ENCODE results near the gene PABPC1L.

The PABPC1L gene

GRCh38 chr20:44952731-44953130, 42.9 kb downstream of the PABPC1L start:
- no peaks in the 10 kb centered on the region for H3K9me3 Mint-ChIP-seq
- H3K27me3 Mint-ChIP-seq (ENCODE audit: low read depth, poor library complexity): no peaks in the 10 kb centered on the region
- H3K4me3 Mint-ChIP-seq: no peak overlapping the region
- H3K4me1 Mint-ChIP-seq: peaks cover 22% of the 10 kb centered on the region
- no peak for DNase-seq
- peak overlapping the region; percentile 79 for H3K27ac Mint-ChIP-seq
- no peak for TF ChIP-seq CTCF (IDR thresholded peaks at IDR 0.05)
- H3K36me3 Mint-ChIP-seq (ENCODE audit: low read depth): peaks cover 82% of the 10 kb centered on the region

GRCh38 chr20:44954211-44954610, 44.4 kb downstream of the PABPC1L start:
- Mint-ChIP-seq H3K4me1 (peaks cover 37% of the 10 kb centered on the region), H3K27me3 (ENCODE audit: low read depth, poor library complexity) (no peaks in the 10 kb centered on the region), H3K36me3 (ENCODE audit: low read depth) (peaks cover 77% of the 10 kb centered on the region), H3K4me3 (no peak overlapping the region), H3K9me3 (no peaks in the 10 kb centered on the region), H3K27ac (no peak overlapping the region)
- TF ChIP-seq CTCF (IDR thresholded peaks at IDR 0.05): no peak
- no peak for DNase-seq

DNA sequence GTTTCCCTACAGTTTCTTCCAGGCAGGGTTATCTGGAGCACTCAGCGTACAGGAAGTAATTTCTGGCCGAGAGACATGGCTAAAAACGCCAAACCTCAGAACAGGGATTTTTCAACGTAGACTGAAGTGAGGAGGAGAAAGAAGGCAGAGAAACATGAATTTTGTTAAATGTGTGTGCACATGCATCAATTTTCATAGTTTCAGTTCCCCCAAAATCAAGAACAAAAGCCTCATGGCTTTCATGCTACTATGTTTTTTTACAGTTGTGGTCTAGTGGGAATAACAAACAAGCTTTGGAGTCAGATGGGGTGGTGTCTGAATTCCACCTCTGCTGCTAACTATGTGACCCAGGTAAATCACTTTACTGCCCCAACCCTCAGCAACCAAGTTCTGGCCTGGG, 45.4 kb downstream of the PABPC1L start:
- H3K4me1 Mint-ChIP-seq: peaks cover 43% of the 10 kb centered on the region
- DNase-seq: no peak
- H3K4me3 Mint-ChIP-seq: no peak overlapping the region
- peaks cover 70% of the 10 kb centered on the region for H3K36me3 Mint-ChIP-seq (ENCODE audit: low read depth)
- peak overlapping the region; percentile 26 for H3K27ac Mint-ChIP-seq
- H3K9me3 Mint-ChIP-seq: no peaks in the 10 kb centered on the region
- TF ChIP-seq CTCF (IDR thresholded peaks at IDR 0.05): no peak
- H3K27me3 Mint-ChIP-seq (ENCODE audit: low read depth, poor library complexity): no peaks in the 10 kb centered on the region

GRCh38 chr20:44956410-44956809, 46.5 kb downstream of the PABPC1L start:
- DNase-seq: no peak
- Mint-ChIP-seq H3K9me3 (no peaks in the 10 kb centered on the region), H3K36me3 (ENCODE audit: low read depth) (peaks cover 61% of the 10 kb centered on the region), H3K27me3 (ENCODE audit: low read depth, poor library complexity) (no peaks in the 10 kb centered on the region), H3K27ac (no peak overlapping the region), H3K4me3 (no peak overlapping the region), H3K4me1 (peaks cover 54% of the 10 kb centered on the region)
- no peak for TF ChIP-seq CTCF (IDR thresholded peaks at IDR 0.05)

DNA sequence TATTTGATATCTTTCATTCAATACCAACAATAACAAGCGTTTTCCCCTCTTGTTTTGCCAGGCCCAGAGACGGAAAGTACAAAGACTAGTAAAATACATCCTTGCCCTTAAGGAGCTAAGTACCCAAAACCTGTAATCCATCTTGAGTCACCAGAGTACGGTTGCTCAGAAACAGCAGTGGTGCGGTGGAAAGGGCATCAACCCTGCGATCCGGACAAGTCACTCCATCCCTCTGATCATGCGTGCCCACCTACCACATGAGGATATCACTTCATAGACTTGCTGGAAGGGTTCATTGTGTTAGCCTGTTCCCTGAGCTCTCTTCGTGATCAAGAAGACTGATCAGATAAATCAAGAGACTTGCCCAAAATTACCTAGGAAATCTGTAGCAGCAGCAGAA, 48.4 kb downstream of the PABPC1L start:
- Mint-ChIP-seq H3K36me3 (ENCODE audit: low read depth) (peaks cover 42% of the 10 kb centered on the region), H3K27me3 (ENCODE audit: low read depth, poor library complexity) (no peaks in the 10 kb centered on the region), H3K4me1 (peaks cover 59% of the 10 kb centered on the region), H3K9me3 (peaks cover 3% of the 10 kb centered on the region), H3K4me3 (peak overlapping the region; percentile 96), H3K27ac (peak overlapping the region; percentile 93)
- no peak for DNase-seq
- no peak for TF ChIP-seq CTCF (IDR thresholded peaks at IDR 0.05)

DNA sequence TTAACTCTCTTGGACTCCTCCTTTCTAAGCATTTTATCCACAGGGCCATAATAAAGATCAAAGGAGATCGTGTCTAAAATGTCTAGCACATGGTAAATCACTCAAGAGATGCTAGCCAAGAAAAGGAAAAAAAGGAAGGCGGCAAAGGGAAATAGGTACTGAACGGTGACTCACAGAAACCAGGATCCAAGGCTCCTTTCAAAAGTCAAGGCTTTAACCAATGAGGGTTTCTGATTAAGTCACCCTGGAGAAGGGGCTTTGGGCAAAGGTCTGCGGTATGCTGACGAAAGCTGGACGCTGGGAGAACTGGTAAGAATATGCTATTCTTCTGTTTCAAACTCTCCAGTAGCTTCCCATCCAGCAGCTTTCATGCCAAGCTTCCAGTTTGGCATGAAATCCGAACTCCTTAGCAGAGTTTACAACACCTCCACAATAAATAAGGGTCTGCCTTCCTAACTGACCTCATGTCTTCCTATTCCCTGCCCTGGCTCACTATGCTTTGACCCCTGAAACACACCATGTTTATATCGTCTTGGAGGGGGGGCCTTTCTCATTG, 49.3 kb downstream of the PABPC1L start:
- Mint-ChIP-seq H3K27ac (peak overlapping the region; percentile 93), H3K27me3 (ENCODE audit: low read depth, poor library complexity) (no peaks in the 10 kb centered on the region), H3K36me3 (ENCODE audit: low read depth) (peaks cover 33% of the 10 kb centered on the region), H3K4me3 (peak overlapping the region; percentile 96), H3K9me3 (peaks cover 3% of the 10 kb centered on the region), H3K4me1 (peaks cover 59% of the 10 kb centered on the region)
- no peak for TF ChIP-seq CTCF (IDR thresholded peaks at IDR 0.05)
- DNase-seq: no peak
